KMS-11 (cell line): ENCODE data around the gene PRKACB.

ENCODE experiments used
- H2AFZ ChIP-seq: fragments of 200-600 bp; sonication (generic); 2 replicates; pipeline ENCODE4 v1.6.1; 2016; ENCODE audit warnings: antibody characterized with exemption, mixed run types, low read depth
- H3K27ac ChIP-seq: fragments of 200-600 bp; sonication (generic); 2 replicates; pipeline ENCODE4 v1.6.1; 2016; ENCODE audit warnings: mild to moderate bottlenecking, mixed run types
- H3K27me3 ChIP-seq: fragments of 200-600 bp; sonication (generic); 2 replicates; pipeline ENCODE4 v1.6.1; 2017; ENCODE audit warnings: mild to moderate bottlenecking, low read depth, mixed run types, moderate library complexity; ENCODE audit not compliant: insufficient read depth
- H3K36me3 ChIP-seq: fragments of 200-600 bp; sonication (generic); 2 replicates; pipeline ENCODE4 v1.6.1; 2017; ENCODE audit warnings: mild to moderate bottlenecking, mixed run types; ENCODE audit not compliant: insufficient read depth
- H3K4me1 ChIP-seq: fragments of 200-600 bp; sonication (generic); 2 replicates; pipeline ENCODE4 v1.6.1; 2016; ENCODE audit warnings: mild to moderate bottlenecking, low read depth, mixed run types; ENCODE audit not compliant: poor library complexity, severe bottlenecking
- H3K4me2 ChIP-seq: fragments of 200-600 bp; sonication (generic); 2 replicates; pipeline ENCODE4 v1.7.0; 2016; ENCODE audit warnings: mild to moderate bottlenecking, mixed run types
- H3K4me3 ChIP-seq: fragments of 200-600 bp; sonication (generic); IDR thresholded peaks from 2 replicates; pipeline ENCODE4 v1.6.1; 2017; ENCODE audit warnings: low read depth, low read length, mixed read lengths; ENCODE audit not compliant: insufficient read depth
- H3K79me2 ChIP-seq: fragments of 200-600 bp; sonication (generic); 2 replicates; pipeline ENCODE4 v1.6.1; 2016; ENCODE audit warnings: low read depth, mixed run types; ENCODE audit not compliant: insufficient read depth
- H3K9ac ChIP-seq: fragments of 200-600 bp; sonication (generic); 2 replicates; pipeline ENCODE4 v1.6.1; 2016; ENCODE audit warnings: mild to moderate bottlenecking, mixed run types
- H4K20me1 ChIP-seq: fragments of 200-600 bp; sonication (generic); 2 replicates; pipeline ENCODE4 v1.6.1; 2016; ENCODE audit warnings: mild to moderate bottlenecking, mixed run types; ENCODE audit not compliant: insufficient read depth
- CTCF ChIP-seq: fragments of 200-600 bp; sonication (generic); conservative IDR thresholded peaks from 2 replicates; pipeline ENCODE4 v1.6.1; 2017; ENCODE audit warnings: low read depth, mild to moderate bottlenecking, antibody characterized with exemption, low read length, moderate library complexity, mixed read lengths

Gene PRKACB

DNA sequence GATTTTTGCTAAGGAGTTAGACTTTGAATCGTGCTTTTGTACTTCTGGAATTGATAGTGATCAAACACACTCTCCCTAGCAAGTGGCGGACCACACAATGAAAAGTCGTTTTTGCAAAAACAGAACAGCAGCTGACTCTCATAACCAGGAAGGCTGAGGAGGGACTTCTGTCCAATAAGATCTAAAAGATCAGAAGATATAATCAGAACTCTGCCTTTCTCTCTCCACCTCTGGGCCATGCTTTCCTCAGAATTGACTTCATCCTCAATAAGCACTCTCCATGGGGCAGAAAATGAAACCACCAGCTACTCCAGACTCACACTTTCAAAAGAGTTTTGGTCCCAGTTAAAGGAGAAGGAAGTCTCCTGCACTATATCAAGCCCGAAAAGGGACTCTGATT is 102.1 kb downstream of the PRKACB start:
- H3K4me1 ChIP-seq = no peaks in the 10 kb centered on the region
- H3K27ac ChIP-seq = no peak overlapping the region
- no peak overlapping the region for H2AFZ ChIP-seq
- H4K20me1 ChIP-seq = no peaks in the 10 kb centered on the region
- no peaks in the 10 kb centered on the region for H3K36me3 ChIP-seq
- TF ChIP-seq CTCF = no peak
- no peak overlapping the region for H3K4me2 ChIP-seq
- no peak overlapping the region for H3K9ac ChIP-seq
- H3K27me3 ChIP-seq = no peaks in the 10 kb centered on the region
- H3K79me2 ChIP-seq = no peaks in the 10 kb centered on the region
- H3K4me3 ChIP-seq = no peak overlapping the region

DNA sequence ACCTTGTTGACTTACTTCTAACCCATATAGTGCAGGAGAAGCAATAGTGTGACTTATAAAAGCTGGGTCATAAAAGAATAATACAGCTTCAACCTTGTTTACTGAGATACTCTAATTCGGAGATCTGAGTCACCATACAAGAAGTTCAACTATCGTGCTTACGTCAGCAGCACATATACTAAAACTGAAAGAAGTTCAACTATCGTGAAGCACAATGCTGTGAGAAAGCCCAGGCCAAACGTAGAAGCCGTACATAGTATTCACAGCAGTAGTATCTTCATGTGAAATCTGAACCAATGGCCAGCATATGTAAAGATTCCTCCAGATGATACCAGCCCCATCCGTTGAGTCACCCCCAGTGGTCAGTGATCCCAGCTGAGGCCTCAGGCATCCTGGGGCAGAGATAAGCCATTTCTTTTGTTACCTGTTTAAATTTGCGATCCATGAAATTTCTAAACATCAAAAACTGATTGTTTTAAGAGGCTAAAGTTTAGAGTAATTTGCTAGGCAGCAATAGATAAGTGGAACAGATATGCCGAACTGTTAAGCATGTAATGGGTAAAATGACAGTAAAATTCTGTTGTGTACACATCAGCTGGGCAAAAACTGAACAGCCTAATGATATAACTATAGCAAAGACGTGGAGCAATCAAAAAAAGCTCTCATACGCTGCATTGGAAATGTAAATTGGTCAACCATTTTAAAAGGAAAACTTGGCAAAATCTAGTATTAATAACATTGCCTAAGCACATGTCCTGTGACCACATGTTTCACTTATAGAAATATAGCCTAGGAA is 103.6 kb downstream of the PRKACB start:
- TF ChIP-seq CTCF = no peak
- no peaks in the 10 kb centered on the region for H3K36me3 ChIP-seq
- no peak overlapping the region for H3K4me2 ChIP-seq
- no peaks in the 10 kb centered on the region for H3K4me1 ChIP-seq
- no peak overlapping the region for H3K4me3 ChIP-seq
- no peaks in the 10 kb centered on the region for H3K79me2 ChIP-seq
- H3K27me3 ChIP-seq = no peaks in the 10 kb centered on the region
- no peak overlapping the region for H3K27ac ChIP-seq
- H3K9ac ChIP-seq = no peak overlapping the region
- H2AFZ ChIP-seq = no peak overlapping the region
- no peaks in the 10 kb centered on the region for H4K20me1 ChIP-seq

DNA sequence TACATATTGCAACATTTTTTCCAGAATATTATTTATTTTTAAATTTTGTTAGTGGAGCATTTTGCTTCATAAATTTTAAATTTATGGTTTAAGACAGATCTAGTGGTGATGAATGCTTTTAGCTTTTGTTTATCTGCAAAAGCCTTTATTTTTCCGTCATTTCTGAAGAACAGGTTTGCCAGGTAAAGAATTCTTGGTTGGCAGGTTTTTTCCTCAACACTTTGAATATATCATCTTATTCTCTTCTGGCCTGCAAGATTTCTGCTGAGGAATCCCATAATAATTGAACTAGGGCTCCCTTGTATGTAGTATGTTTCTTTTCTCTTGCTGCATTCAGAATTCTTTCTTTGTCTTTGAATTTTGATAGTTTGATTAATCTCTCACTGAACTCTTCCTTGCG is 106.6 kb downstream of the PRKACB start:
- no peak for TF ChIP-seq CTCF
- H3K79me2 ChIP-seq = no peaks in the 10 kb centered on the region

DNA sequence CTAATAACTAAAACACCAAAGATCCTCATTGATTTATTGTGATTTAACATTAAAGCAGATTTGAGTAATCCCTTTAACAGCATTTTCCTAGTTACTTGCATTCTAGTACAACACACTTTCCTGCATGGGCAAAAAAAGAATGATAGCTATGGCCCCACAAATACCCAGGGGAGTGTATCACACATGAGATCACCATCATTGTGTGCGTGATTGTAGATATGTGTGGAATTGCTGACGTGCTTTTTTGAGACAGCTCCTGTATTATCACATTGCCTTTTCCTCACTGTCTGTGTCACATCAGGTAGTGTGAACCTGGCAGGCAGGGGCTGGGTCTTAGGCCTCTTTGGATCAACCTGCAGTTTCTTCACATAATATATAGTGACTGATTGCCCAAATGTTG is 109.0 kb downstream of the PRKACB start:
- H3K27ac ChIP-seq = no peak overlapping the region
- H4K20me1 ChIP-seq = no peaks in the 10 kb centered on the region
- no peak overlapping the region for H3K9ac ChIP-seq
- no peaks in the 10 kb centered on the region for H3K79me2 ChIP-seq
- no peak for TF ChIP-seq CTCF
- H3K4me3 ChIP-seq = no peak overlapping the region
- no peak overlapping the region for H3K4me2 ChIP-seq
- H3K4me1 ChIP-seq = no peaks in the 10 kb centered on the region
- H2AFZ ChIP-seq = no peak overlapping the region
- H3K27me3 ChIP-seq = no peaks in the 10 kb centered on the region
- no peaks in the 10 kb centered on the region for H3K36me3 ChIP-seq

More for the DNA sequence above, 106.6 kb downstream of the PRKACB start:
- Histone ChIP-seq H3K4me1 (no peaks in the 10 kb centered on the region), H3K27ac (no peak overlapping the region), H3K27me3 (no peaks in the 10 kb centered on the region), H3K4me2 (no peak overlapping the region), H4K20me1 (no peaks in the 10 kb centered on the region), H3K4me3 (no peak overlapping the region), H2AFZ (no peak overlapping the region), H3K9ac (no peak overlapping the region), H3K36me3 (no peaks in the 10 kb centered on the region)
